CD4-positive, alpha-beta memory T cell (primary cell): Measurements from ENCODE around the gene RABL3. TPM values are rescaled to one million over a fixed set of nuclear protein-coding genes. Genes with fewer than 3 reads are reported as not detected.
"Not testable (repeated sequence)": the region's sequence is repeated elsewhere in the genome, so short reads cannot be mapped to it uniquely, and the experiment has no call there.

Experiments used
- CTCF ChIA-PET: fragments of 350-600 bp; sonication (Branson Sonifier 250); formaldehyde crosslinking; loops from one replicate; lab custom pipeline; 2021; ENCODE audit warnings: inconsistent platforms; ENCODE audit not compliant: partially characterized antibody; lab: Charles Lee
- POLR2A ChIA-PET: fragments of 350-600 bp; sonication (Branson Sonifier 250); formaldehyde crosslinking; loops from one replicate; lab custom pipeline; 2021; ENCODE audit not compliant: partially characterized antibody; lab: Charles Lee
- DNase-seq, 5 donors: peaks; one replicate each; pipeline versions ENCODE4 v3.0.0 to v3.0.0-alpha.2; 2020 to 2022; ENCODE audit warnings: mixed read lengths in 1 of 5
- H3K27ac ChIP-seq: one replicate; pipeline ENCODE4 v1.7.0; 2013; ENCODE audit warnings: low read depth, low read length
- H3K27me3 ChIP-seq: 2 replicates; pipeline ENCODE4 v1.7.0; 2013; ENCODE audit warnings: mild to moderate bottlenecking, low read length, moderate library complexity; ENCODE audit not compliant: insufficient read depth
- H3K36me3 ChIP-seq: 2 replicates; pipeline ENCODE4 v1.7.0; 2013; ENCODE audit warnings: mild to moderate bottlenecking, low read length, moderate library complexity; ENCODE audit not compliant: insufficient read depth
- H3K4me1 ChIP-seq: 2 replicates; pipeline ENCODE4 v1.7.0; 2013; ENCODE audit warnings: mild to moderate bottlenecking, low read length, moderate library complexity; ENCODE audit not compliant: insufficient read depth
- H3K4me3 ChIP-seq, 2 donors: one replicate each; pipeline ENCODE4 v1.7.0; 2013; ENCODE audit warnings: low read length in 2 of 2, mild to moderate bottlenecking in 1 of 2
- H3K9me3 ChIP-seq, 2 donors: one replicate each; pipeline ENCODE4 v1.7.0; 2013; ENCODE audit warnings: low read length in 2 of 2, control low read depth in 1 of 2; ENCODE audit not compliant: control insufficient read depth in 1 of 2
- H3K27ac Mint-ChIP-seq, 7 donors: one replicate each; pipeline ENCODE4 v1.8.0; 2020 to 2021; ENCODE audit warnings: mixed read lengths in 7 of 7, mild to moderate bottlenecking in 6 of 7, inconsistent platforms in 3 of 7, moderate library complexity in 3 of 7
- H3K27me3 Mint-ChIP-seq, 2 donors: one replicate each; pipeline ENCODE4 v1.8.0; 2020 to 2021; ENCODE audit warnings: mixed read lengths in 2 of 2
- H3K36me3 Mint-ChIP-seq, 2 donors: one replicate each; pipeline ENCODE4 v1.8.0; 2020 to 2021; ENCODE audit warnings: mixed read lengths in 2 of 2, inconsistent platforms in 1 of 2, mild to moderate bottlenecking in 1 of 2
- H3K4me1 Mint-ChIP-seq, 4 donors: one replicate each; pipeline ENCODE4 v1.8.0; 2020 to 2021; ENCODE audit warnings: mixed read lengths in 4 of 4, mild to moderate bottlenecking in 1 of 4
- H3K4me3 Mint-ChIP-seq, 8 donors: one replicate each; pipeline ENCODE4 v1.8.0; 2020 to 2021; ENCODE audit warnings: mixed read lengths in 8 of 8, mild to moderate bottlenecking in 7 of 8, moderate library complexity in 6 of 8, inconsistent platforms in 3 of 8
- H3K9me3 Mint-ChIP-seq, 8 donors: one replicate each; pipeline ENCODE4 v1.8.0; 2020 to 2021; ENCODE audit warnings: mixed read lengths in 8 of 8, mild to moderate bottlenecking in 5 of 8, inconsistent platforms in 3 of 8, moderate library complexity in 1 of 8
- intact Hi-C: fragments of 100-400 bp; cut with micrococcal nuclease; formaldehyde crosslinking; loops from one replicate; pipeline ENCODE4 v1.15.1; 2023
- polyA plus RNA-seq, 2 donors: library from polyadenylated mRNA; unstranded; fragments of 300-500 nt; fragmentation: Illumina TruSeq; gene quantifications; one replicate each; pipeline ENCODE4 v1.2.3, GENCODE V29; 2021
- total RNA-seq, 2 experiments: library from RNA; stranded (reverse); gene quantifications; one replicate each; pipeline ENCODE4 v1.2.3, GENCODE V29; 2021

The RABL3 gene
- total and polyA plus RNA-seq, 4 experiments from 2014 or later: 31.9 to 37.4 (median 33.9) TPM

DNA sequence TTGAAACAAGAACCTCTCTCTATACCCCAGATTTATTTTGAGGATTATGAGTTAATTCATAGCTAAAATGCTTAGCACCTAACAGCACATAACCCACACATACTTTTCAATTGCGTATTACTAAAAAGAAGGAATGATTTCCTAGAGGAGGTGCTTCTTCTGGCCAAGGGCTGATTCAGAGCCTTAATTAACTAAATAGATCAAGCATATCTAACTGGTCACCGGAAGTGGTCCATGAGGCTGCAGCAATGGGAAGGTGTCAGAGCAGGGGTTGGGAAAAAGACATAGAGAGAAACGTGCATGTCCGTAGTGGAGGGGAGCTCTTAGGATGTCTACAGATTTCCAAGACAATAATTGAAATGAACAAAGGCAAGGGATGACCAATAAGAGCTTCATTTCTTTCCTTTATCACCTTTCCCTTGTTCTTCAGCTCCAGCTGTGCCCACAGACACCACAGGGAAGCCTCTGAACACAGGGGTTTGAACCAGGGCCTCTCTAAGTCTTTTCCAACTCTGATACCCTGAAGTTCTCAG lies 60.7 kb downstream of the RABL3 start:
- Mint-ChIP-seq H3K27ac (no peak overlapping the region), H3K4me3 (no peak overlapping the region), H3K36me3 (peaks cover 8 to 14% of the 10 kb centered on the region in 2 donors), H3K9me3 (peaks cover 0 to 15% (median 10%) of the 10 kb centered on the region in 8 donors), H3K27me3 (peaks cover under 1 to 2% of the 10 kb centered on the region in 2 donors), H3K4me1 (peaks cover 0 to 5% (median 4%) of the 10 kb centered on the region in 4 donors)
- H3K4me1 ChIP-seq: peaks cover 8% of the 10 kb centered on the region
- no peaks in the 10 kb centered on the region for H3K27me3 ChIP-seq
- H3K36me3 ChIP-seq: no peaks in the 10 kb centered on the region
- no peak for DNase-seq
- no peak overlapping the region for H3K27ac ChIP-seq
- POLR2A ChIA-PET: no interaction called here
- intact Hi-C loops: no loop called here
- H3K9me3 ChIP-seq: no peaks in the 10 kb centered on the region
- CTCF ChIA-PET: no interaction called here
- no peak overlapping the region for H3K4me3 ChIP-seq

DNA sequence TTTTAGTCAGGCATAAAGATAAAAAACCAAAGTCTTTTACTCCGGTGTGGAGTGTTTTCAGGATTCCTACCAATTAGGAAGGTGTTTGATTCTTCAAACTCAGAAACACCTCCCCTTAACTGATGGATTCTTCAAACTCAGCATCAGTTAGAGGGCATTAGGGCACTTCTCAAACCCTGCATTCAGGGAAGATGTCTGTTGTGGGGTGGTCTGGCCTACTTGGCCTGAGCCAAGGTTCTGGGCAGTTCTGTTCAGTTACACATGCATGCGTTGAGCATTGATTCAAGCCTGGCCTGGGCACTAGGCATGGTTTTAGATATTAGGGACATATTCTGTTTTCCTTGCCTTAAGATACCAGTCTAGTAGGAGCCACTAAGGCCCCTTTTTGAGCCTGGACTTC lies 61.3 kb downstream of the RABL3 start:
- POLR2A ChIA-PET: no interaction called here
- no peak for DNase-seq
- Histone ChIP-seq H3K4me1 (peaks cover 8% of the 10 kb centered on the region), H3K27me3 (no peaks in the 10 kb centered on the region), H3K36me3 (no peaks in the 10 kb centered on the region), H3K9me3 (no peaks in the 10 kb centered on the region), H3K27ac (no peak overlapping the region), H3K4me3 (no peak overlapping the region)
- Mint-ChIP-seq H3K9me3 (peaks cover 0 to 17% (median 12%) of the 10 kb centered on the region in 8 donors), H3K4me3 (no peak overlapping the region), H3K36me3 (peaks cover 2 to 13% of the 10 kb centered on the region in 2 donors), H3K4me1 (peaks cover 0 to 5% (median 4%) of the 10 kb centered on the region in 4 donors), H3K27me3 (peaks cover 4% of the 10 kb centered on the region in 2 donors), H3K27ac (no peak overlapping the region)
- intact Hi-C loops: no loop called here
- CTCF ChIA-PET: no interaction called here

DNA sequence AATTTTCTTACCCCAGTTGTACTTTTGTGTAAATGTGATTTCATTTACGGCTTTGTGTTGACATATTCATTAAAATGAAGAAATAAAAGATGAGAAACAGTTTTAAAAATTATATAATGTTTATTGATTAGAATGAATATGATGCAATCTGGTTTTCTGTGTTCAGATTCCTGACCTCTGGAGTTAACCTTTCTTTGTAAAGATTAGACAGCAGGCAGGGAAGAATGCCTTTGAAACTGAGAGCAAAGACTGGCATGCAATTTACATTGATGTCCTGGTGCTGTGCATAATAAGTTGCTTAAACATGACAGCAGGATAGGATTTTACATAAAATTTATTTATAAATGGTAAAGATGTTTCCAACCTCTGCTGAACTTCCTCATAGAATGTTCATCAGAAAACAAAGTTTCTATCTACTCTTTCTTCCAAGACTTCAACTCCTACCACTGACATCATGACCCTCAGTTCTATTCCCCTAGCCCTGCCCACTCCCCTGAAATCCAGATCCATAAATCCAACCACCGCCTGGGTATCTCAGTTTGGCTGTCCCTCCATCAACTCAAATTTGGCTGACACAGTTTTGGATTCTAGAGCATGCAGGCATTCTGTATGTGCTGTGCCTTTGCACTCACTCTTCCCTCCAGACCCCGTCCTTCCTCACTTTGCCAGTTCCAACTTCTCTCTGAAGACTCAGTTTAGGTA lies 62.0 kb downstream of the RABL3 start:
- no peak overlapping the region for H3K27ac Mint-ChIP-seq
- no peak overlapping the region for H3K4me3 ChIP-seq
- H3K4me1 Mint-ChIP-seq: peaks cover 0 to 5% (median 4%) of the 10 kb centered on the region in 4 donors
- no peak overlapping the region for H3K4me3 Mint-ChIP-seq
- ChIA-PET CTCF (no interaction called here), POLR2A (no interaction called here)
- no peaks in the 10 kb centered on the region for H3K9me3 ChIP-seq
- H3K36me3 ChIP-seq: no peaks in the 10 kb centered on the region
- peaks cover 0 to 10% of the 10 kb centered on the region in 2 donors for H3K36me3 Mint-ChIP-seq
- no peak overlapping the region for H3K27ac ChIP-seq
- peaks cover 8% of the 10 kb centered on the region for H3K4me1 ChIP-seq
- H3K27me3 Mint-ChIP-seq: peaks cover 4% of the 10 kb centered on the region in 2 donors
- H3K27me3 ChIP-seq: no peaks in the 10 kb centered on the region
- DNase-seq: no peak
- intact Hi-C loops: no loop called here
- peaks cover 0 to 17% (median 12%) of the 10 kb centered on the region in 8 donors for H3K9me3 Mint-ChIP-seq

DNA sequence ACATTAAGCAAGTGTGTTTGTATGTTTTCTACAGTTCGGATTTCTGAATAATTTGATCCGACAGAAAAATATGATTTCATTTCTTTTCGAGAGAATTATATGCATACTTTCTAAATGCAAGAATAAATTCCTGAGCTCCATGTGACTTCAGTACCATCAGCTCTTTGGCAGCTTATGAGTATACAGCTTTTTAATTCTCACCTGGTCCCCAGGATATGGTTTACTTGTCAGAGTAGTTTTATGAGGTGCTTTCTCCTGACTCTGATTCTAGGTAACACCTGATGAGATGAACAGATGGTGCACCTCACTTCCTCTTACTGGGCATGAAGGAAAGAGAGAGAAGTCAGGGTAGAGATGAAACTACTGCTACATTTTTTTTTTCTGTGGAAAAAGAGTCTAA lies 63.3 kb downstream of the RABL3 start:
- Mint-ChIP-seq H3K27ac (no peak overlapping the region), H3K27me3 (peaks cover 4 to 7% of the 10 kb centered on the region in 2 donors), H3K9me3 (peaks cover 0 to 17% (median 12%) of the 10 kb centered on the region in 8 donors), H3K36me3 (peaks cover 0 to 4% of the 10 kb centered on the region in 2 donors), H3K4me3 (no peak overlapping the region), H3K4me1 (peaks cover 0 to 5% (median 4%) of the 10 kb centered on the region in 4 donors)
- no peaks in the 10 kb centered on the region for H3K27me3 ChIP-seq
- H3K4me1 ChIP-seq: peaks cover 8% of the 10 kb centered on the region
- ChIA-PET POLR2A (interaction anchor here (0.6 kb wide), 1 partner anchor 578 kb away, joined by 3 read pairs; no protein-coding TSS in a partner anchor), CTCF (interaction anchor here (1.2 kb wide), 1 partner anchor 39 kb away, joined by 3 read pairs; no protein-coding TSS in a partner anchor)
- DNase-seq: no peak
- H3K27ac ChIP-seq: no peak overlapping the region
- no peaks in the 10 kb centered on the region for H3K9me3 ChIP-seq
- H3K36me3 ChIP-seq: no peaks in the 10 kb centered on the region
- no peak overlapping the region for H3K4me3 ChIP-seq
- intact Hi-C loops: no loop called here

DNA sequence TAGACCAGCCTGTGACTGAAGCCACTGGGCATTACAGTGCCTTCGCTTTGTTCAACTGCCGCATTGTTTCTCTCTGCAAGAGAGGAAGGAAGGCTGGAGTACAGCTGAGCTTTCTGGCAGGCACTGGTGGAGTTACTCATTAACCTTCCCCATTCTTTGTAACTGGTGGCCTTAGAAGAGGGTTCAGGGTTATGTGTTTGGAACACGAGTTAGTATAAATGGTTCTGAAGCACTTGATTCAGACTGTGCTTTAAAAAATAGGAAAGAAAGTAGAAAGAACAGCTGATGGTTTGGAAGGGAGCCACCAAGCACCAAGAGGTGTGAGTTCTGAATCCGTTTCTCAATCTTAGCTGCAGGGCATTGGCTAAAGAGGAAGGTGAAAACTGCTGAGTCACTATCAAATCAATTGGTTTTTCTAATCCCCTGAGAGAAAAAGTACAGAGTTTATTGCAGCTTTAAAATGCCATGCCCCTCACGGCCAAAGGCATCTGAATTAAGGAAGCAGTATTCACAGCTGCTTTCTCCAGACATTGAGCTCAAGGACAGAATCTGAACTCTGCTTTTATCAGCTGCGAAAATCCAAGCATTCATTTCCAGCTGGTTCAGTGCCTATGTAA lies 63.9 kb downstream of the RABL3 start:
- H3K27me3 ChIP-seq: no peaks in the 10 kb centered on the region
- H3K9me3 ChIP-seq: no peaks in the 10 kb centered on the region
- H3K36me3 ChIP-seq: no peaks in the 10 kb centered on the region
- H3K36me3 Mint-ChIP-seq: peaks cover 0 to 4% of the 10 kb centered on the region in 2 donors
- H3K27me3 Mint-ChIP-seq: peaks cover 4 to 7% of the 10 kb centered on the region in 2 donors
- no peak overlapping the region for H3K4me3 Mint-ChIP-seq
- H3K27ac Mint-ChIP-seq: no peak overlapping the region
- no peak overlapping the region for H3K4me3 ChIP-seq
- peaks cover 0 to 5% (median 4%) of the 10 kb centered on the region in 4 donors for H3K4me1 Mint-ChIP-seq
- ChIA-PET POLR2A (interaction anchor here (0.6 kb wide), 1 partner anchor 577 kb away, joined by 3 read pairs; no protein-coding TSS in a partner anchor), CTCF (interaction anchor here (1.0 to 1.2 kb wide), 2 partner anchors 40 to 117 kb away, joined by 3 read pairs; no protein-coding TSS in a partner anchor)
- no peak for DNase-seq
- H3K9me3 Mint-ChIP-seq: peaks cover 0 to 17% (median 12%) of the 10 kb centered on the region in 8 donors
- peaks cover 8% of the 10 kb centered on the region for H3K4me1 ChIP-seq
- intact Hi-C loops: no loop called here
- H3K27ac ChIP-seq: no peak overlapping the region

DNA sequence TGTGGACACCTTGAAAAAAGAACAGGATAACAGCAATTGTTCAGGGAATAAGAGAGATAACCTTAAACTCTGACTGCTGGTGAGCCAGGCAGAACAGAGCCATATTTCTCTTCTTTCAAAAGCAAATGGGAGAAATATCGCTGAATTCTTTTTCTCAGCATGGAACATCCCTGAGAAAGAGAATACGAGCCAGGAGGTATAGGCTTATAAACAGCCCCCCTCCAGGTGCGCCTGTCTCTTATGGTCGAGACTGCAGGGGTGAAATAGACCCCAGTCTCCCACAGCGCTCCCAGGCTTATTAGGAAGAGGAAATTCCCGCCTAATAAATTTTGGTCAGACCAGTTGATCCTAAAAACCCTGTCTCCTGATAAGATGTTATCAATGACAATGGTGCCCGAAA lies 65.1 kb downstream of the RABL3 start:
- H3K36me3 Mint-ChIP-seq, DNase-seq, H3K9me3 ChIP-seq, H3K4me3 Mint-ChIP-seq, H3K27me3 Mint-ChIP-seq, H3K4me3 ChIP-seq, intact Hi-C loops, H3K27ac Mint-ChIP-seq, CTCF ChIA-PET, POLR2A ChIA-PET, H3K36me3 ChIP-seq, H3K4me1 Mint-ChIP-seq, H3K4me1 ChIP-seq, H3K27me3 ChIP-seq, H3K27ac ChIP-seq: not testable (repeated sequence)
- H3K9me3 Mint-ChIP-seq: peaks cover 0 to 17% (median 12%) of the 10 kb centered on the region in 8 donors

DNA sequence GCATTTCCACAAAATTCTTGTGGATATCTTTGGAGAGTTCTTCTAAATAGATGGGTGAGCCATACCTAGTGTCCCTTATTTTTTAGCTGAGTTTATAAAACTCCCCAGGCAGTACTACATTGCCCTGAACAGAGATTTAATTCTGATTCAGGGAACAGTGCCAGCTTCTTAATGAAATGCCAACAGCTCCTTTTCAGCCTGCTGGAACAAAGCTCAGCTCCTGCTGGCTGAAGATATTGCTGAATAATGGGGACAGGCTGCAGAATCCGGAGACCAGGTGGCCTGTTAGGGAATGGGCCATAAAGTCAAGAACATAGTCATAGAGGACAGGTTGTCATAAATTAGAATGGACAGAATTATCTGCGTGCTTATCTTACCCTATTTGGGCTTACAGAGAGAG lies 69.2 kb downstream of the RABL3 start:
- Mint-ChIP-seq H3K4me1 (no peaks in the 10 kb centered on the region), H3K4me3 (no peak overlapping the region), H3K27me3 (peaks cover 4 to 7% of the 10 kb centered on the region in 2 donors), H3K36me3 (peaks cover 0 to 4% of the 10 kb centered on the region in 2 donors), H3K27ac (no peak overlapping the region), H3K9me3 (peaks cover 0 to 15% (median 12%) of the 10 kb centered on the region in 8 donors)
- H3K9me3 ChIP-seq: no peaks in the 10 kb centered on the region
- CTCF ChIA-PET: no interaction called here
- no peaks in the 10 kb centered on the region for H3K36me3 ChIP-seq
- H3K27me3 ChIP-seq: no peaks in the 10 kb centered on the region
- no peak overlapping the region for H3K4me3 ChIP-seq
- no peak overlapping the region for H3K27ac ChIP-seq
- POLR2A ChIA-PET: no interaction called here
- DNase-seq: no peak
- H3K4me1 ChIP-seq: no peaks in the 10 kb centered on the region
- intact Hi-C loops: no loop called here
